Epithelial cell of prostate (primary cell): Measurements from ENCODE around the gene CDH13.
A peak's percentile ranks its signal among the peaks of the same experiment; 100 is the strongest.

ENCODE experiments used
- DNase-seq: peaks from one replicate; pipeline ENCODE4 v3.0.0-alpha.2; 2011; ENCODE audit warnings: low read depth, low spot score
- H3K27ac ChIP-seq: fragments of 450-650 bp; 2 replicates; pipeline ENCODE4 v1.5.1; 2017; ENCODE audit warnings: mild to moderate bottlenecking

CDH13 gene

GRCh38 chr16:83244057-83244456 is 617.3 kb downstream of the CDH13 start:
- H3K27ac ChIP-seq = no peak overlapping the region
- no peak for DNase-seq

- no peak overlapping the region for H3K27ac ChIP-seq
- no peak for DNase-seq
Measured at GRCh38 chr16:83245061-83245460, 618.3 kb downstream of the CDH13 start.

GRCh38 chr16:83247767-83248372 is 621.1 kb downstream of the CDH13 start:
- H3K27ac ChIP-seq = no peak overlapping the region
- no peak for DNase-seq

GRCh38 chr16:83248735-83249463 is 622.1 kb downstream of the CDH13 start:
- H3K27ac ChIP-seq = no peak overlapping the region
- DNase-seq = no peak

GRCh38 chr16:83253521-83253920 is 626.8 kb downstream of the CDH13 start:
- peak; percentile 37 for DNase-seq
- peak overlapping the region; percentile 18 for H3K27ac ChIP-seq

GRCh38 chr16:83258366-83258928 is 631.7 kb downstream of the CDH13 start:
- H3K27ac ChIP-seq = no peak overlapping the region
- no peak for DNase-seq

- DNase-seq = no peak
- no peak overlapping the region for H3K27ac ChIP-seq
Measured at GRCh38 chr16:83266848-83267553, 640.2 kb downstream of the CDH13 start.

GRCh38 chr16:83268169-83268568 is 641.4 kb downstream of the CDH13 start:
- DNase-seq = no peak
- H3K27ac ChIP-seq = no peak overlapping the region

GRCh38 chr16:83269048-83269447 is 642.3 kb downstream of the CDH13 start:
- H3K27ac ChIP-seq = no peak overlapping the region
- no peak for DNase-seq

GRCh38 chr16:83269541-83269940 is 642.8 kb downstream of the CDH13 start:
- no peak for DNase-seq
- H3K27ac ChIP-seq = no peak overlapping the region

GRCh38 chr16:83270061-83270460 is 643.3 kb downstream of the CDH13 start:
- H3K27ac ChIP-seq = no peak overlapping the region
- DNase-seq = no peak

- DNase-seq = no peak
- H3K27ac ChIP-seq = no peak overlapping the region
Measured at GRCh38 chr16:83270640-83271039, 643.9 kb downstream of the CDH13 start.

GRCh38 chr16:83271123-83271522 is 644.4 kb downstream of the CDH13 start:
- no peak overlapping the region for H3K27ac ChIP-seq
- no peak for DNase-seq

GRCh38 chr16:83271970-83272575 is 645.3 kb downstream of the CDH13 start:
- H3K27ac ChIP-seq = no peak overlapping the region
- no peak for DNase-seq

GRCh38 chr16:83272843-83273242 is 646.1 kb downstream of the CDH13 start:
- DNase-seq = no peak
- H3K27ac ChIP-seq = no peak overlapping the region

- no peak for DNase-seq
- H3K27ac ChIP-seq = no peak overlapping the region
Measured at GRCh38 chr16:83273504-83274173, 646.9 kb downstream of the CDH13 start.

GRCh38 chr16:83279251-83279650 is 652.5 kb downstream of the CDH13 start:
- DNase-seq = no peak
- H3K27ac ChIP-seq = no peak overlapping the region

- no peak for DNase-seq
- no peak overlapping the region for H3K27ac ChIP-seq
Measured at GRCh38 chr16:83285921-83286320, 659.2 kb downstream of the CDH13 start.

GRCh38 chr16:83296505-83296904 is 669.7 kb downstream of the CDH13 start:
- DNase-seq = no peak

GRCh38 chr16:83298541-83298940 is 671.8 kb downstream of the CDH13 start:
- H3K27ac ChIP-seq = no peak overlapping the region
- no peak for DNase-seq

More at GRCh38 chr16:83296505-83296904, 669.7 kb downstream of the CDH13 start:
- H3K27ac ChIP-seq = no peak overlapping the region
